A673 (cell line): ENCODE results near the gene CBX2.

Source experiments
- EZH2 ChIP-seq: fragments of 200-600 bp; sonication (generic); IDR thresholded peaks from 2 replicates; pipeline ENCODE4 v1.6.1; 2017; ENCODE audit warnings: borderline replicate concordance, low read depth, mild to moderate bottlenecking, mixed read lengths, antibody characterized with exemption, low read length; ENCODE audit not compliant: poor library complexity, severe bottlenecking
- TF ChIP-seq, protein P1 (sequence below): fragments of 300-800, 200-600 bp; sonication (generic); conservative IDR thresholded peaks from 2 replicates; pipeline ENCODE4 v1.5.1; 2017; ENCODE audit warnings: low read depth, mild to moderate bottlenecking, antibody characterized with exemption, low read length, moderate library complexity, mixed read lengths

DNA sequence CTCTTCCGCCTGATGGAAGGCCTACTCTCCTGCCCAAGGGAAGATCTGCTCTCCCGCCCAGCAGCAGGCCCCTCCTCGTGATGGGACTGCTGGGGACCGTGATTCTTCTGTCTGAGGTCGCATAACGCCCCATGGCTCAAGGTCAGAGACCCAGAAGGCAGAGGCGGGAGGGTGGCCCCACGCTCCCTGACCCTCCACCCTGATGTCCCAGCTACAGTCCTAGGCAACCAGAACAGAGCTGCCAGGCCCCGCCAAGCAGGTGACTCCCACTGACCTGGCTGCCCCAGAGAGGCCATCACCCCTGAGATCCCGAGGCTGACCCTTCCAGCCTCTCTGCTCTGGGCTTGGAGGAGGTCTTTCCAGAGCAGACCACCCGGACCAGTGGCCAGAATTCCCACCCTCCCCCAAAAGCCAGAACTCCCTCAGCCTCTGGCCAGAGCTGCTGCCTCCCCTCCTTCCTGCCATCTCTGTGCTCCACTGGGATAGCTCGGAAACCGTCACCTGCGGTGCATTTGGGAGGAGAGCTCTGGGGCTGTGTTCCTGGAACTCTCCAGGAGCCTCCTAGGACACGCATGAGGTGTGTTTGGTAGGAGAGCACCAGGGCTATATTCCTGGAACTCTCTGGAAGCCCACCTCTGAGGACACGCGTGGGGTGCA is 39.9 kb upstream of the CBX2 start:
- TF ChIP-seq, protein P1, sequence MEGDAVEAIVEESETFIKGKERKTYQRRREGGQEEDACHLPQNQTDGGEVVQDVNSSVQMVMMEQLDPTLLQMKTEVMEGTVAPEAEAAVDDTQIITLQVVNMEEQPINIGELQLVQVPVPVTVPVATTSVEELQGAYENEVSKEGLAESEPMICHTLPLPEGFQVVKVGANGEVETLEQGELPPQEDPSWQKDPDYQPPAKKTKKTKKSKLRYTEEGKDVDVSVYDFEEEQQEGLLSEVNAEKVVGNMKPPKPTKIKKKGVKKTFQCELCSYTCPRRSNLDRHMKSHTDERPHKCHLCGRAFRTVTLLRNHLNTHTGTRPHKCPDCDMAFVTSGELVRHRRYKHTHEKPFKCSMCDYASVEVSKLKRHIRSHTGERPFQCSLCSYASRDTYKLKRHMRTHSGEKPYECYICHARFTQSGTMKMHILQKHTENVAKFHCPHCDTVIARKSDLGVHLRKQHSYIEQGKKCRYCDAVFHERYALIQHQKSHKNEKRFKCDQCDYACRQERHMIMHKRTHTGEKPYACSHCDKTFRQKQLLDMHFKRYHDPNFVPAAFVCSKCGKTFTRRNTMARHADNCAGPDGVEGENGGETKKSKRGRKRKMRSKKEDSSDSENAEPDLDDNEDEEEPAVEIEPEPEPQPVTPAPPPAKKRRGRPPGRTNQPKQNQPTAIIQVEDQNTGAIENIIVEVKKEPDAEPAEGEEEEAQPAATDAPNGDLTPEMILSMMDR: no peak
- no peak for TF ChIP-seq EZH2
